Stimulated activated CD4-positive, alpha-beta T cell treated with anti-CD3 and anti-CD28 coated beads, Interleukin-4, amount 100 ng/mL, for 24 hours (primary cell): ENCODE results near the gene CBFB.
"Not testable (repeated sequence)": the region's sequence is repeated elsewhere in the genome, so short reads cannot be mapped to it uniquely, and the experiment has no call there.

Experiments used
- DNase-seq: peaks from one replicate; pipeline ENCODE4 v3.0.0-alpha.2; 2020

CBFB gene

DNA sequence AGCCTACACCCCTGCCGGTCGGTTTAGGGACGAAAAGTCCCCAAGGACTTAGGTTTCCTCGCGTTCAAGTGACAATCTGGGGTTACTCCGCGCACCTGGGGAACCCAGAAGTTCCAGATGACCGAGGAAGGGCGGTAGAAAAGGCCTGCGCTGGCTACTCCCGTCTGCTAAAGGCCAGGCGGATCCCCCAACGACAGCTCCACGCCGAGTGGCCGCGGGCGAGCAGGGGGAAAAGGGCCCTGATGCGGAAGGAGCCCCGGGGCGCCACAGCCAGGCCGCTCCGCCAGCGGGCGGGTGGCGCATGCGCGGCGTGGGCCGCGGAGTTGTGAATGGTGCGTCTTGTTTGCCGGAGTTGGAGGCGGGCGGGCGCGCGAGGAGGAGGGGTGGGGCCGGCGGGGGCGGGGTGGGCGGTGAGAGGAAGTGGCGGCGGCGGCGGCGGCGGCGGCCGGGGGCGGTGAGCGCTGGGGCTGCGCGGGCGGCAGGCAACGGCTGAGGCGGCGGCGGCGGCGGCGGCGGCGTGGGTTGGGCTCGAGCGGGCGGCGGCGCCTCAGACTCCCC, at the start of gene CBFB:
CBFB (plus strand) TSS at position 454 of the 558 bp plus-strand sequence. CDS start 259 bp downstream, outside the sequence.
- DNase-seq = peak; percentile 90

DNA sequence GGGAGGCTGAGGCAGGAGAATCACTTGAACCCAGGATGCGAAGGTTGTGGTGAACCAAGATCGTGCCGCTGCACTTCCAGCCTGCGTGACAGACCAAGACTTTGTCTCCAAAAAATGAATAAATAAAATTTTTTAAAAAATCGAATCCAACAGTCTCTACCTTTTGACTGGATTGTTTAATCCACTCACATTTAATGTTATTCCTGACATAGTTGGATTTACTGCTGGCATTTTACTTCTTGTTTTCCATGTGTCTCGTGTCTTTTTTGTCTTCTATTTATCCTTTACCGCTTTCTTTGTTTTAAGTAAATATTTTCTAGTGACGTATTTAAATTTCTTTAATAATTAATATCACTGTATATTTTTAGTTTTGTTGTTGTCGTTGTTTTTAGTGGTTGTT, 45.9 kb upstream of the CBFB start:
- DNase-seq = no peak

DNA sequence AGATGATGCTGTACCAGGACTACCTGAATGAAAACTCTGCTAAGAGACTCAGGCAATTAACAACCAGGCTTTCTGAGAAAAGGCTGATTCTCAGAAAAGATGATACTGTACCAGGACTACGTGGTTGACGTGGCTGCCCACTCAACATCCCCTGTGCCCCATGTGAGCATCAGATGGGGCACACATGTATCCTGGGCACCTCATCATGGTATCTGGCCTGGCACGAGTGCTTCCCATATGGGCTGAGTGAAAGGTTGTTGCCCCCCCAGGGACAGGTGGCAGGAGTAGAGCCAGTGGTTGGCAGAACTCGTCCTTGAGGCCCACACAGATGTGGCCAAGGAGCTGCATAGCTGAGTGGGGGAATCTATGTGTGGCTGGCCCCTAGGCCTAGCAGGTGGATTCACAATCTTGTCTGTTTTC, 44.0 kb upstream of the CBFB start:
- peak; percentile 72 for DNase-seq

DNA sequence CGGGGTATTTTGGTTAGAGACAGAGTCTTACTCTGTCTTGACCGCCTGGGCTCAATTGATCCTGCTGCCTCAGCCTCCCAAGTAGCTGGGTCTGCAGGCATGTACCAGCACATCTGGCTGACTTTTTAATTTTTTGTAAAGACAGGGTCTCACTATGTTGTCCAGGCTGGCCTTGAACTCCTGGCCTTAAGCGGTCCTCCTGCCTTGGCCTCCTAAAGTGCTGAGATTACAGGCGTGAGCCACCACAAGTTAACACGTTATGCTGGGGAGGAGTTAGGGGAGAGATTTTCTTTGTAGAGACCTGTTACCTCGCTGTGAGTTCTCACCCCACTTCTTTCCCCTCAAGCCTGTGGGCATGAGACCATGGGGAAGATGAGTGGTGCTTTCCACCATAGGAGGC, 42.4 kb upstream of the CBFB start:
- DNase-seq = no peak

DNA sequence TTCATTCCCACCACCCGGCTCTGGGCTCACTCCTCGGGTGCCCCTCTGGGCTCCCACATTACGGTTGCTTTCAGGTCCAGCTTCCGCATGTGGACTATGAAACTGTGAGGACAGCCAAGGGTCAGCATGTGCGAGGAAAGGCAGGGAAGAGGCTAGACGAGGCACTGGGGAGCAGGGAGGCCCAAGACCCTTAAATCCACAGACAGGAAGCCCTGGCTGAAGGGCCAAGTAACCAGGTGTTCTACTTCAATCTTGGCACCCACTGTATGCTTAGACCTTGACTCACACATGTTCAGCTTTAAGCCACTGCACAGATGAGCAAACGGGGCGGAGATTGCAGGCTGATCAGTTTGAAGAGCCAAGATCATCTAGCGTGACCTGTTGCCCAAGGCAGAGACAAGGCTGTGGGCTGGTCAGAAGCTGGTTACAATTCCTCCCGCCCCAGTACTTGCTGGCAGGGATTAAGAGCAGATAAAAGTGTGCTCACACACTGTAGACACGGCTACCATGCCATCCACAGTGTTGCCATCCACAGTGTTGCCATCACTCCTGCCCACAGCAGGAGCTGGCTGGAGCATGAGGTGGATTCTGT, 40.7 kb upstream of the CBFB start, which contains the start of gene CES4A:
CES4A (plus strand) TSS at position 393 of the 592 bp plus-strand sequence; CDS start at position 577, 184 bp downstream.
- no peak for DNase-seq

DNA sequence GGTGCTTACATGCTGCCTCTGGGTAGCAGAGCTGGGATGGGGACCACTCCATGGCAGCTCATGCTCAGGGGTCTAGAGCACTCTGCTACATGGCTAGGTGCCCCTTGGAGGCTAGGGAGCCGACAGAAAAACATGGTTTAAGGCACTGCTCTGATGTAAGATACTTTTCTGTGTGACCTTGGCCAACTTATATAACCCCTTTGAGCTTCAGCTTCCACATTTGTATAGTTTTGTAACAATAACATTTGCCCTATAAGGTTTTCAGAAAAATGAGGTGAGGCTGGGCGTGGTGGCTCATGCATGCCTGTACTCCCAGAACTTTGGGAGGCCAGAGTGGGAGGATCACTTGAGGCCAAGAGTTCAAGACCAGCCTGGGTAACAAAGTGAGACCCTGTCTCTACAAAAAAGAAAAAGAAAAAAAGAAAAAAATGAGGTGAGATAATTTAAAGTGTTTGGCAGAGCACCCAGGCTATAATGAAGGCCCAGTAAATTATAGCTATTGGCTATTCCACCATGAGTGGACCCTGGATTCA, 37.3 kb upstream of the CBFB start:
- DNase-seq = no peak

DNA sequence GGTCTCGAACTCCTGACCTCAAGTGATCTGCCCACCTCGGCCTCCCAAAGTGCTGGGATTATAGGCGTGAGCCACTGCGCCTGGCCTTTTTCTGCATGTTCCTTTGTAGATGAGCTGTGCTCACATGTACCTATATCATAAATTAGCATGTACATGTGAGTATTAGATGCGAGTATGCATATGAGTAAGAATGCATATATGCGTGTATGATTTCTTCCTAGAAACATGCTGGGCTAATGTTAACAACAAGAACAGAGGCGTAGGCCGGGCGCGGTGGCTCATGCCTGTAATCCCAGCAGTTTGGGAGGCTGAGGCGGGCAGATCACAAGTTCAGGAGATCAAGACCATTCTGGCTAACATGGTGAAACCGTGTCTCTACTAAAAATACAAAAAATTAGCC, 35.4 kb upstream of the CBFB start:
- DNase-seq = not testable (repeated sequence)

DNA sequence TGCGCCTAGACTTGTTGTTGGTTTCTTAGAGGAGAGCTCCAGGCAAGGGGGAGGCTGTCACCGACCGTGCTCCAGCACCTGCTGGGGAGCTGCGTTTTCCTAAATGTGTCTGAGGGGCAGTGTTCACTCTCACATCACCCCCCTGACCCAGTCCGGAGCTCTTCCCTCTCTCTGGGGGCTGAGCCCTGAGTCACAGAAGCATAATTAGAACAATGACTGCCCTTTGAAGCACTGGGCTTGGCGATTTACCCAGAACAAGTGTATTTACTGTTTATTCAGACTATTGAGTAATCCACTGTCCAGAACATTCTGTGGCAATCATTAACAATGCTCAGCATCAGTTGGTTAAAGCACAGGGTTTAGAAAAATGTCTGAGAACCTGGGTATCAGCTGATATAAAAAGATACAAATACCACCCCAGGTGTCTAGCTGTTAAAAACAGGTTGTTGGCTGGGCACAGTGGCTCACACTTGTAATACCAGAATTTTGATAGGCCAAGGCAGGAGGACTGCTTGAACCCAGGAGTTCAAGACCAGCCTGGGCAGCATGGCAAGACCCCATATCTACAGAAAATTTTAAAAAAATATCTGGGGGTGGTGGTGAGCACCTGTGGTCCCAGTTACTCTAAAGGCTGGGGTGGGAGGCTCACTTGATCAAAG, 32.5 kb upstream of the CBFB start:
- DNase-seq = no peak

DNA sequence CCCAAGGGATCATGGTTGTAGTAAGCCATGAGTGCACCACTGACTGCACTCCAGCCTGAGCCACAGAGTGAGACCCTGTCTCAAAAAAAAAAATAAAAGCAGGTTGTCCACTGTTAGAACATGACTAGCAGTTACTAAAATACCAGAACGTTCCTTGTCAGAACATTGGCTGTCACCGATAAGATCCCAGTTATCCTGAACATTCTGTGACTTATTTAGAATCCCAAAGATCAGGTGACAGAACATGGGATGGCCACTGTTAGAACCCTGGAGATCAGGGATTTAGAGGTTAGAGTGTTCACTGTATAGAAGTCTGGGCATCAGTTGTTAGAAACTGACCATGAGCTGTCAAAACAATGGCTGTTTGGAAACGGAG, 32.0 kb upstream of the CBFB start:
- no peak for DNase-seq

DNA sequence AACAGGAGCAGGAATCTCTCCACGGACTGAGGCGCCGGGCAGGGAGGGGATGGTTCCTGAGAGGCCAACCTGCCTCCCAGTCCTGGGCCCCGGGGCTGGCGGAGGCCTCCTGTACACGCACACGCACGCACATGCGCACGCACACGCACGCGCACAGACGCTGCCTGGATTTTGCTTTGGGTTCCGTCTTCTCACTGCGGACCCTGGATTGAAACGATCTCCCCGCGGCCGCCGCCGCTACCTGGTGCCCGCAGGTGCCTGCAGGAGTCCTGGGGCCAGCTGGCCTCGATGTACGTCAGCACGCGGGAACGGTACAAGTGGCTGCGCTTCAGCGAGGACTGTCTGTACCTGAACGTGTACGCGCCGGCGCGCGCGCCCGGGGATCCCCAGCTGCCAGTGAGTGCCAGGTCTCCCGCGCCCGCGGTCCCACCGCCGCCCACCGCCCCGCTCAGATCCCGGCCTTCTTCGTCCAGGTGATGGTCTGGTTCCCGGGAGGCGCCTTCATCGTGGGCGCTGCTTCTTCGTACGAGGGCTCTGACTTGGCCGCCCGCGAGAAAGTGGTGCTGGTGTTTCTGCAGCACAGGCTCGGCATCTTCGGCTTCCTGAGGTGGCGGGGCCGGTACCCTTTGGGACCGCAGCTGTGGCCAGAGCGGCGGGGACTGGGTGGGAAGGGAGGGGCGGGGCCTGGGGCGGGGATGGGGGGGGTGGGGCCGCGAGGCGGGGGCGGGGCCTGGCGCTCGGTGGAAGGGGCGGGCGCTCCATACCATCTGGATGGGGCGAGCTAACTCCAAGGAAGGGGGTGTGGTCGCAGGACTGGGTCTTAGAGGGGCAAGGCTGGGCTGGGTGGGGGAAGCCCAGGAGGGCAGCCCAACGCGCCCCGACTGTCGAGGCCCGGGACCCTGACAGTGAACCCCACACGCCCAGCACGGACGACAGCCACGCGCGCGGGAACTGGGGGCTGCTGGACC, 28.3 kb upstream of the CBFB start:
- peak; percentile 57 for DNase-seq

DNA sequence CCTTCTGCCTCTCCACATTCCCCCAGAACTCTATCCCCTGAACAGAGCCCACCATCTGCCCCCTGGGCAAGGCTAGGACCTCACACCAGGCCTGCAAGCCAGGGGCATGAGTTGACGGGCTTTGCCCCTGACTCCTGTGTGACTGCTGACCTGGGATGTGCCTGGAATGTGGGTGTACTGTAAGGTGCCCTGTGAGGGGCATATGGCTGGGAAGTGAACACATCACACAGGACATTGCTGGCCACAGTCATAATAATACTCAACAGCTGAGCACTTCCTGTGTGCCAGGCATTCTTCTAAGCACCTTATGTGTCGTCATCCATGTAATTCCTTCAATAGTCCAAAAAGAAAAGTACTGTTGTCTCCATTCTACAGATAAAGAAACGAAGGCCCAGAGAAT, 27.2 kb upstream of the CBFB start:
- no peak for DNase-seq

DNA sequence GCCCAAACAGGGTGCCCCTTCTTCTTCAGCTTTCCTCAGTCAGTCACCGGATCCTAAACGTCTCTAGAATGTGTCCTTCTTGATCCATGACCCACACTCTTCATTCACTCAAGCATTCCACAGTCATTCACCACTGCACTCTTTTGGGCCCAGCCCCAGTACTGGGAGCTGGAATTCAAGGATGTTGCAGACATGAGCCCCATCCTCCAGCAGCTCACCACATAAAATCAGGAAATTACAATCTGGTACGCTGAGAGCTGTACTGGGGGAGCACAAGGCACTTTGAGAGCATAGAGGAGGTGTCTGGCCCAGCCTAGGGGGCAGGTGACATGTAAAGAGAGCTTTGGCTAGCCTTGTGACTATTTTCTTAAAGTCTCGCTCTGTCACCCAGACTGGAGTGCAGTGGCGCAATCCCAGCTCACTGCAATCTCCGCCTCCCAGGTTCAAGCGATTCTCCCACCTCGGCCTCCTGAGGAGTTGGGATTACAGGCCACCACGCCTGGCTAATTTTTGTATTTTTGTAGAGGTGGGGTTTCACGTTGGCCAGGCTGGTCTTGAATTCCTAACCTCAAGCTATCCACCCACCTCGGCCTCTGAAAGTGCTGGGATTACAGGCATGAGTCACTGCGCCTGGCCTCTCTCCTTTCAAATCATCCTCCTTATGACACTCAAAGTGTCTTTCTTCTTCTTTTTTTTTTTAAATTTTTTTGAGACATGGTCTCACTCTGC, 21.9 kb upstream of the CBFB start:
- DNase-seq = no peak

DNA sequence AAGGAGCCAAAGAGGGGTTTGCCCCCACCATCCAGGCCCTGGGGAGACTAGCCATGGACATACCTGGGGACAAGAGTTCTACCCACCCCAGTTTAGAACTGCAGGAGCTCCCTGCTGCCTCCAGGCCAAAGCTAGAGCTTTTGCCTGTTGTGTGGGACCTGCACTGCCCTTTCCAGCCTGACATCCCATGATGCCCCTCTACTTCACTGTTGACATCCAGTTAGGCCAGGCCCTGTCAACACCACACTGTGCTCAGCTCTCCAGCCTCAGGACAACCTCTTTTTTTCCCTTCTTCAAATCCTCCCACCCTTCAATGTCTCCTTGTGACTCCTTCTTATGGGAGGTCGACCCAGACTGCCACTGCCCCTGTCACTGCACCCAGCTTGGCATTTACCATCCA, 19.8 kb upstream of the CBFB start:
- DNase-seq = no peak

DNA sequence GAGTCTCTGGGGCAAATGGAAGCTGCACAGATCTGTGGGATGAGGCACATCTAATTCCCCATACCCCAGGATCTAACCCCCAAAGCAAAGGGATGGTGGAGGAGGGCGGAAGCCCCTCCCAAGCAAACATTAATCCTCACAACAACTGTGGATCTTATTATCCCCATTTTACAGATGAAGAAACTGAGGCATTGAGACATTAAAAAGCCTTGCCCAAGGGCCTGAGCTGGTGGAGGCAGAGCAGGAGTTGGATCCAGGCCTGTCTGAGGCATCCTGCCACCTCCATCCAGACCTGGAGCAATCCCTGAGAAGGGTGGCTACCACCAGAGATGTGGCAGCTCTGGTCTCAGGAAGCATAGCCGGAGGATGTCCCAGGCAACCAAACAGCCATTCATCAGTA, 17.7 kb upstream of the CBFB start:
- no peak for DNase-seq

DNA sequence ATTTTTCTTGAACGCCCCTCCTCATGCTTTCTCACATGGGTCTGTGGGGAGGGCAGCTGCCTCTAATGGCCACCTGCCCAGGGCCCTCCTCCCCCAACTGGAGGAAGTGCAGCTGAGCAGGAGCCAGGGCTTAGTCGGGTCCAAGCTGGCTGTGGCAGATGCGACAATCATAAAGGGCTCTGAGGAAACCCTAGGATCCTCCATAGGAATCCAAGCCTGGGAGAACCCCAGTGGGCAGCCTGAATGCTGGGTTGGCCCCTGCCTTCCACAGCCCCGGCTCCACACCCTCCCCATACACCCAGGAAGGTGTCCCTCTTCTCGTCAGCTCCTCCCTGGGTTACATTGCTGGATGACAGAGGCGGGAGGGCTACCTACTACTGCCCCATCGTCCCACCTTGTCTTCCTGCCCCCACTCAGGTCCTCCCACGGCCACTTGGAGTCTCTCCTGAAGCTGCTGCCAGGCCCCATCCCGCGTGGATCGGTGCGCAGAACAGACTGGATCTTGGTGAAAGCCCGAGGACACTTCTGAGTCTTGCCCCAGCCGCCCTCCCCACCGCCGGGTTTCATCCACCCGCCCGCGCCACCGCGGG, 15.6 kb upstream of the CBFB start:
- no peak for DNase-seq

DNA sequence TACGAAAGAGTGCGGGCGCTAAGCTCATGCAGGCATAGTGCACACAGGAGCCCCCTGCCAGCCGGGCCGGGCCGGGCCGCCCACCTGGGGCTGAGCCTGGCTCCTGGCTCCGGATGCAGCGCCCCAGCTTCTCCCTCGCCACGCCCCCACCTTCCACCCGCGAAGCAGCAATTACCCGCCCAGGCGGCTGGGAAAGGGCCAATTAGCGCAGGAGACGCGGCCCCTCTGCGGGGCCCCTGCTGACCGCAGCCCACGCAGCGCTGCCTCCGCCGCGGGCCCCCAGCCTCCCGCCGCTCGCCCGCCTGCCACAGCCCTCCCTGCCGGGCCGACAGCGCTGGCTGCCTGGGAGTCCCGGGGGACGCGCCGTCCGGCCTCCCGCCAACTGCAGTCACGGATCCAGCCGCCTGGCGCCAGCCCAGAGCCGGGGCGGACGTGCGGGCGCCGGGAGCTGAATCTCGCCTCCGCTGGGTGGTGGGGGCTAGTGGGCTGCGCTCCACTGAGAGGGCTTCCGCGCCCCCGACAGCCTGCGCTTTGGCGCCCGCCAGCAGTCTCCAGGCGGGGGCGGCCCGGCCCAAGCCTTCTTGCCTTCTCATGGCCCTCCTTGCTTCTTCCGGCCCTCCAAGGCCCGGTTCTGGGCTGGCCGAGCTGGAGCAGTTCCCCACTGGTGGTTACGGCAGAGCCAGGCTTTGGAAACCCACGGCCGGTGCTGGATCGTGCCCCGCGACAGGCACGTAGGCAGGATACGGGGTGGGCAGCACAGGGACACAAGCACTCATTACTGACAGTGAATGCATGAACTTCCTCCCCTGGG, 14.9 kb upstream of the CBFB start:
- peak; percentile 76 for DNase-seq

DNA sequence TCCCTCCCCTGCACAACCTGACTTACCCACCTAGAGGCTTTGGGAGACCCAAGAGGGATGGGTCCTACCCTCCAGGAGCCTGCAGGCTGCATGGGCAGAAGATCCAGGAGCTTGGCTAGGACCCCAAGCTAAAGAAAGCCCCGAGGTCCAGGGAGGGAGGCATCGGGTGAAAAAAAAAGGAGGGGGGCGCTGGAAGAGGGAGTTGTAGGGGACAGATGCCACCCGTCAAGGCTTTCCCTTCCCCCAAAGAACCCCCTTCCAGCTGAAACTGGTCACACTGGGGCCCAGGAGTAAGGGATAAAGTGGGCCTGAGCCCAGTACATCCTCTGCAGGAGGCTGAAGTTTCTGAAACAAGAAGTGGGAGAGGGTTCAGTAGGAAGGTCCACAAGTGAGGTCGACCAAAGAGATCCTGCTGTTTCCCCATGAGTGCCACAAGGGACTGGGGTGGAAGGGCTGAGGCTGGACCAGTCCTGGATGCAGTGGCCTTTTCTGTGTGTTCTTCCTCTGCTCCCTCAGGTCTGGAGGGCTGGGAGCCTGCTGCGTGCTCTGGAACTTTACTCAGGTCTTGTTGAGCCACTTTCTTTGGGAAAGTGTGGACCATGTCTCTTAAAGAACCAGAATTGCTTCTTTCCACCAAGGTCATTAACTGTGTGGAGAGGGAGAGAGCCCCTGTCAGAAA, 14.2 kb upstream of the CBFB start:
- no peak for DNase-seq

DNA sequence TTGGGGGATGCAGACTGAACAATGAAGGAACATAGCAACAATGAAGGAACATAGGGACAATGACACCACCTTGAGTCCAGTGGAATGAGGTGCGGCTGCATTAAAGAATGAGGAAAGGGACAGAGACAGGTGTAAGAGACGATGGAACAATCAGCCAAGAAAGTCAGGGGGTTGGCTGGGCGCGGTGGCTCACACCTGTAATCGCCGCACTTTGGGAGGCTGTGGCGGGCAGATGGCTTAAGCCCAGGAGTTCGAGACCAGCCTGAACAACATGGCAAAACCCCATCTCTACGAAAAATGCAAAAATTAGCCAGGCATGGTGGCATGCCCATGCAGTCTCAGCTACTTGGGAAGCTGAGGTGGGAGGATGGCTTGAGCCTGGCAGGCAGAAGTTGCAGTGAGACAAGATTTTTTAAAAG, 13.6 kb upstream of the CBFB start:
- no peak for DNase-seq

DNA sequence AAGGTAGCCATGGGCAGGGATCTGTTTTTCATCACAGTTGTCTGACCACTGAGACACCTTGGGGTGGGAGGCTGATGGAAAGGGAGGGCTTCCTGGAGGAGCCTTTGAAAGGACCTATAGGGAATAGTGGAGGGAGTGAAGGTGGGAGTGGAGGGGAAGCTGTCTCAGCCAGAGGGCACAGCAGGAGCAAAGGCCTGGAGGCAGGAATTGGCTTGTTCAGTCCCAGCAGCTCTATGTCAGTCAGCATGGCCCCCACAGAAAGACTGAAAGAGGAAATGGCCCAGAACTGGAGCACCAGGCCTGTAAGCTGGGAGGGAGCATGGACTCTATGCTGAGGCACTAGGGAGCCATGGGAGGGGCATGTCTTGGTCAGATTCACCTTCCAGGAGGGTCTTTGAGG, 12.8 kb upstream of the CBFB start:
- no peak for DNase-seq

DNA sequence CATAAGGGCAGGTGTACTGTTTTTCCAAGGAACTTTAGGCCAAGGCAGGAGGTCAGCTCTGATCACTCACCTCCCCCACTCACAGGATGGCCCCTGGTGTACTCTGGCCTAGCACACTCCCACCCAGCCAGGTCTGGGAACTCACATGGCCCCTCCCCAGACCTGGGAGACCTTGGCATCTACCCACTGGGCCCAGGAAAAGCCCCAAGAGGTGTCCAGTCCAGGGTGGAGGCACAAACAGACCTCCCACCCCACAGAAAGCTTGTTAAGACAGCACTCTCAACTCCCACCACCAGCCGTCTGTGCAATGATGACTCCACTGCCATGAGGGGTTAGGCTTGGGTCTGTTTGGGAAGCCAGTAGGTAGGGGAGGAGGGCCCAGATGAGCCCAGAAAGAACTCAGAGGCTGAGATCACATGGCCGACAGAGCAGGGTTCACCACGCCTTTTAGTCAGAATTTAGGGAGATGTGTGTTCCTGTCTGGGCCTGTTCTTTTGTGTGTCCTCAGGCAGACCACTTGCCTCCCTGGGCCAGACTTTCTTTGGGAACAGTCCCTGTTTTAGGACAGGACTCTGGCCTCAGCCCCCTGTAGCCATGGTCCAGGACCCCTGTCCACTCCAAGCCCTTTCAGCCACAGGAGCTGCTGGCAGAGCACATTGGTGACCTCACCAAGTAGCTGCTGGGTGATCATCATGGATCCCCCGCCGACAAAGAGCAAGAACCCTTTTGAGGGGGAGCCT, 12.1 kb upstream of the CBFB start:
- no peak for DNase-seq
